SU-DHL-6 (cell line): ENCODE measurements around the gene USP10.

Source experiments
- H2AFZ ChIP-seq: fragments of 200-600 bp; sonication (generic); 2 replicates; pipeline ENCODE4 v1.6.1; 2014; ENCODE audit warnings: low read depth, mild to moderate bottlenecking, moderate library complexity, mixed read lengths, antibody characterized with exemption, low read length; ENCODE audit not compliant: severe bottlenecking
- H3F3A ChIP-seq: fragments of 200-600 bp; shearing (Covaris generic); 2 replicates; pipeline ENCODE4 v1.6.0; 2016; ENCODE audit warnings: antibody characterized with exemption, mild to moderate bottlenecking; ENCODE audit not compliant: insufficient read depth
- H3K27ac ChIP-seq: fragments of 200-600 bp; sonication (generic); 2 replicates; pipeline ENCODE4 v1.5.1; 2016; ENCODE audit warnings: low read depth, mild to moderate bottlenecking, low read length, moderate library complexity, mixed read lengths
- H3K27me3 ChIP-seq: fragments of 200-600 bp; sonication (generic), shearing (Covaris generic); 2 replicates; pipeline ENCODE4 v1.6.0; 2014; ENCODE audit warnings: mild to moderate bottlenecking, low read length
- H3K36me3 ChIP-seq: fragments of 200-600 bp; sonication (generic); 2 replicates; pipeline ENCODE4 v1.6.1; 2014; ENCODE audit warnings: mild to moderate bottlenecking, low read length, mixed read lengths
- H3K4me2 ChIP-seq: fragments of 300-600, 200-600 bp; shearing (Covaris generic), sonication (generic); 2 replicates; pipeline ENCODE4 v1.6.0; 2014; ENCODE audit warnings: low read length, low read depth, mild to moderate bottlenecking; ENCODE audit not compliant: poor library complexity, severe bottlenecking
- H3K4me3 ChIP-seq: fragments of 200-600 bp; sonication (generic); 2 replicates; pipeline ENCODE4 v1.5.1; 2014; ENCODE audit warnings: antibody characterized with exemption, low read length, mild to moderate bottlenecking, mixed read lengths; ENCODE audit not compliant: insufficient read depth, poor library complexity, severe bottlenecking
- H3K79me2 ChIP-seq: fragments of 200-600 bp; sonication (generic); 2 replicates; pipeline ENCODE4 v1.6.1; 2014; ENCODE audit warnings: mild to moderate bottlenecking, low read length, moderate library complexity; ENCODE audit not compliant: insufficient read depth
- H3K9ac ChIP-seq: fragments of 200-600 bp; sonication (generic); 2 replicates; pipeline ENCODE4 v1.7.0; 2014; ENCODE audit warnings: mild to moderate bottlenecking, low read length
- H3K9me2 ChIP-seq: fragments of 200-600 bp; sonication (generic); replicated peaks from 2 replicates; pipeline ENCODE4 v1.6.1; 2014; ENCODE audit warnings: low read length; ENCODE audit not compliant: insufficient read depth
- H3K9me3 ChIP-seq: fragments of 200-600 bp; sonication (generic); 2 replicates; pipeline ENCODE4 v1.6.1; 2014; ENCODE audit warnings: low read length, mixed read lengths; ENCODE audit not compliant: insufficient read depth
- H4K20me1 ChIP-seq: fragments of 200-600 bp; sonication (generic); 2 replicates; pipeline ENCODE4 v1.6.1; 2014; ENCODE audit warnings: low read depth, mild to moderate bottlenecking, antibody characterized with exemption, low read length, moderate library complexity, mixed read lengths
- CTCF ChIP-seq: fragments of 200-600 bp; sonication (generic); IDR thresholded peaks from one replicate; pipeline ENCODE4 v1.5.1; 2017; ENCODE audit warnings: antibody characterized with exemption, mild to moderate bottlenecking, low read length, moderate library complexity; ENCODE audit not compliant: insufficient read depth, poor library complexity, severe bottlenecking
- EZH2phosphoT487 ChIP-seq: fragments of 200-600 bp; sonication (generic), shearing (Covaris generic); conservative IDR thresholded peaks from 2 replicates; pipeline ENCODE4 v1.6.1; 2018; ENCODE audit warnings: mild to moderate bottlenecking, antibody characterized with exemption, low read length, moderate library complexity, mixed read lengths

USP10 gene

DNA sequence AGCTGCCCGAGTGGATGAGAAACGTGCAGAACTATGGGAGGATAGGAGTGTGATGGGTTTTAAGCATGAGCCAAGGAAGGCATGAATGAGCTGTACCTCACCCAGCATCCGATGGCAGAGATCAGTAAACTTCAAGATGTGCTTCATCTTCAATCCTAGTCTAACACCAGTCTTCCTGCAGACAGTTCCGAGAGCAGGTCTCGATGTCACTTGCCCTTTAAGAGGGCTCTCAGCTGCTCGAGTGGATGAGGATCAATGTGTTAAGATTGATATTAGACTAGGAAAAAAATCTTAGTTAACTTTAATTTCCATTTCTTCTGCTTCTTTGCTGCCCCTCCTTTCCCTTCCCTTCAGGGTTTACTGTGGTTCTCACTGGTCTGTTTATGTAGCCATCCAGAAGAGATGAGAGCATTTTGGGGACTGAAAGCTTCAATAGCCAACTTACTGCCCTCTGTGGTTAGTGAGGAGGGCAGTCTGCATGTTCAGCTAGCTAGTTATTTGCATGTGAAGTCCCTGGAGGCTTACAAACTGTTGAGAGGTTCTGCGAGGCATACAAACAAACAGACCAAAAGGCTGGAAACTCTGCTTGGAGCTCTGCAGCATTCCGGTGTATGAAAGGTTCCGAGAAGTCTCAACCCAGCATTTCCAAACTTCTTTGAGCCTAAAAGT, 36.2 kb upstream of the USP10 start:
- H3K9ac ChIP-seq, result no peak overlapping the region
- TF ChIP-seq CTCF (no peak), EZH2phosphoT487 (no peak)
- H3F3A ChIP-seq, result no peaks in the 10 kb centered on the region
- H3K9me3 ChIP-seq, result no peaks in the 10 kb centered on the region
- H4K20me1 ChIP-seq, result no peaks in the 10 kb centered on the region
- no peaks in the 10 kb centered on the region for H3K27me3 ChIP-seq
- H3K9me2 ChIP-seq, result no peaks in the 10 kb centered on the region
- no peaks in the 10 kb centered on the region for H3K36me3 ChIP-seq
- H3K4me2 ChIP-seq, result no peak overlapping the region
- H3K4me3 ChIP-seq, result no peak overlapping the region
- no peaks in the 10 kb centered on the region for H3K79me2 ChIP-seq
- H3K27ac ChIP-seq, result no peak overlapping the region
- no peak overlapping the region for H2AFZ ChIP-seq

DNA sequence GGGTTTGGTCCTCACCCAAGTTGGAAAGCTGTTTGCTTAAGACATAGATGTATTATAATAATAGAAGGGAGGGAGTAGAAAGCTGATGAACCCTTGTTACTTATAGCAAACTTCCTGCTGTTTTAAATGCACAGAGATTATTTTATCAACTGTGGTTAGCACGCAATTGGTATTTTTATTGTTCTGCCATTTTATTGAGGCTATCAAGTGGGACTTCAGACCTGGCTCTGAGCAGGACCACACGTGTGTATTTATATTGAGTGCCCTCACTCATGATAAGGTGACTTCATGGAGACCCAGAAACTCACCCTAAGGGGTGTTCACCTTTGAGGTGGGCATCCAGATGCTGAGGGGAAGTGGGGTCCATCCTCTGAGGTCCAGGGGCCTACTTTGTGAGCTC, 34.4 kb upstream of the USP10 start:
- H3K79me2 ChIP-seq, result no peaks in the 10 kb centered on the region
- H3K27ac ChIP-seq, result no peak overlapping the region
- TF ChIP-seq CTCF (no peak), EZH2phosphoT487 (no peak)
- no peaks in the 10 kb centered on the region for H3K27me3 ChIP-seq
- H3K9me3 ChIP-seq, result no peaks in the 10 kb centered on the region
- no peaks in the 10 kb centered on the region for H3F3A ChIP-seq
- no peaks in the 10 kb centered on the region for H3K36me3 ChIP-seq
- H3K4me2 ChIP-seq, result no peak overlapping the region
- H2AFZ ChIP-seq, result no peak overlapping the region
- H3K9ac ChIP-seq, result no peak overlapping the region
- H4K20me1 ChIP-seq, result no peaks in the 10 kb centered on the region
- no peaks in the 10 kb centered on the region for H3K9me2 ChIP-seq
- H3K4me3 ChIP-seq, result no peak overlapping the region

DNA sequence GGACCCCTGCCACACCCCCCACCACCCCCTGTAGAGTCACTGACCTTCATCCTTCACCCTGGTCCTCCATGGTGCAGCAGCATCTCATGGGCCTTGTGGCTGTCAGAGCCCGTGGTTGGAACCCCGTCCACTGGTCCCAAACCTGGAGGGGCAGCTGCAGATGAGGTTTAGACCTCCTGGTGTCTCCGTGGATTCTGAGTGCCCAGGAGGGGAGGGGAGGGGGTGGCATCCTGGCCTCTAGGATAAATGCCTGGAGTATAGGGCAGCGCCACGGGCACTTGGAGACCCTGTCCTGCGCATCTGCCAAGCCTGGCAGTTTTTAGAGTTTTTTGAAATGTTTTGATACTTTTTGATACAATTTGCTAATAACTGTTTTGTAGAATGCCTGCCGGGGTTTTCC, 34.0 kb upstream of the USP10 start:
- Histone ChIP-seq H3K9ac (no peak overlapping the region), H3K9me3 (no peaks in the 10 kb centered on the region), H3K4me2 (no peak overlapping the region), H3K9me2 (no peaks in the 10 kb centered on the region), H4K20me1 (no peaks in the 10 kb centered on the region), H3F3A (no peaks in the 10 kb centered on the region), H2AFZ (no peak overlapping the region), H3K27me3 (no peaks in the 10 kb centered on the region), H3K36me3 (no peaks in the 10 kb centered on the region), H3K27ac (no peak overlapping the region), H3K4me3 (no peak overlapping the region), H3K79me2 (no peaks in the 10 kb centered on the region)
- no peak for TF ChIP-seq CTCF
- no peak for TF ChIP-seq EZH2phosphoT487
